ENCODE measurements around the gene SMIM32. TPM values are rescaled to one million over a fixed set of nuclear protein-coding genes. Genes with fewer than 3 reads are reported as not detected.
A peak's percentile ranks its signal among the peaks of the same experiment; 100 is the strongest.

SMIM32 gene
- total and polyA plus RNA-seq, 4 donors: 0.48 TPM; not detected in 3

DNA sequence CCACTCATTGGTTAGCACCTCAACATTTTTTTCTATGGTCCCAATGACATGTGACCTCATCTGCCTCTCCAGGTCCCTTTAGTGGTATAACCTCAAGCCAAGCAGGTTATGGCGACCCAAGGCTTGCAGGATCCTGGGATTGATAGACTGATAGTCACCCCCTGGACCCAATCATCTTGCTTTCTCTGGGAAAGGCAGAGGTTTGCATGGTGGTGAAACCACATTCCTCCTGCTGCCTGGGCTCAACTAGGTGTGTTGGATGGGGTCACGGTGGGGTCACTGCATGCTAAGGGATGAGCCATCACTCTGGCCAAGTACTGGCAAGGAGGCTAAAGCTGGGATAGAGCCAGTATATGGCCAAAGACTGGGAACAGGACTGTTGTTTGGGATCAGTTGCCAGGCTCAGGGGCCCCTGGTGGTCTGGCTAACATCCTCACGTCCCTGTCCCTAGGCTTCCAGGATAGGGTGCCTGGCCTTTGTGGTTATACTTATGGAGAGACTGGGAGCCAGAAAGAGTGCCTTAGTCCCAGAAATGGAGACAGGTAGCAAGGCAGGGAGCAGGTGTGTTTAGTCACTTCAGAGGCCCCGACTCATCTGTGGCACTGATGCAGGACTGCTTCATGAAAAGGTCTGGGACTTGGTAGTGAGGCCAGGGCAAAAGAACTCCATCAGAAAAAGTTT, 4.6 kb upstream of the SMIM32 start:
- H3K9me3 ChIP-seq (ENCODE audit: control insufficient read depth in 4 of 4, insufficient read depth in 3 of 4, low read length in 3 of 4): no peaks in the 10 kb centered on the region
- no peak overlapping the region for H3K4me3 ChIP-seq
- 90% methylated on average over 4 of the region's 4 CpGs for WGBS, 2 donors
- H3K4me1 ChIP-seq (ENCODE audit: control insufficient read depth in 5 of 5, insufficient read depth in 5 of 5, low read length in 5 of 5): peaks cover 0 to 12% (median 4%) of the 10 kb centered on the region in 5 donors
- no peak overlapping the region for H3K9ac ChIP-seq (ENCODE audit: insufficient read depth in 1 of 2, low read length in 2 of 2)
- DNase-seq (no peak), ATAC-seq (ENCODE audit: insufficient read depth, low FRiP score) (no peak)
- H3K27me3 ChIP-seq (ENCODE audit: control insufficient read depth in 3 of 3, insufficient read depth in 3 of 3, low read length in 2 of 3): peaks cover 5 to 16% (median 16%) of the 10 kb centered on the region in 3 donors
- TF ChIP-seq, protein P1, sequence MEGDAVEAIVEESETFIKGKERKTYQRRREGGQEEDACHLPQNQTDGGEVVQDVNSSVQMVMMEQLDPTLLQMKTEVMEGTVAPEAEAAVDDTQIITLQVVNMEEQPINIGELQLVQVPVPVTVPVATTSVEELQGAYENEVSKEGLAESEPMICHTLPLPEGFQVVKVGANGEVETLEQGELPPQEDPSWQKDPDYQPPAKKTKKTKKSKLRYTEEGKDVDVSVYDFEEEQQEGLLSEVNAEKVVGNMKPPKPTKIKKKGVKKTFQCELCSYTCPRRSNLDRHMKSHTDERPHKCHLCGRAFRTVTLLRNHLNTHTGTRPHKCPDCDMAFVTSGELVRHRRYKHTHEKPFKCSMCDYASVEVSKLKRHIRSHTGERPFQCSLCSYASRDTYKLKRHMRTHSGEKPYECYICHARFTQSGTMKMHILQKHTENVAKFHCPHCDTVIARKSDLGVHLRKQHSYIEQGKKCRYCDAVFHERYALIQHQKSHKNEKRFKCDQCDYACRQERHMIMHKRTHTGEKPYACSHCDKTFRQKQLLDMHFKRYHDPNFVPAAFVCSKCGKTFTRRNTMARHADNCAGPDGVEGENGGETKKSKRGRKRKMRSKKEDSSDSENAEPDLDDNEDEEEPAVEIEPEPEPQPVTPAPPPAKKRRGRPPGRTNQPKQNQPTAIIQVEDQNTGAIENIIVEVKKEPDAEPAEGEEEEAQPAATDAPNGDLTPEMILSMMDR (IDR thresholded peaks at IDR 0.05; ENCODE audit: control extremely low read depth, extremely low read depth): no peak
- H3K27ac ChIP-seq (ENCODE audit: low read depth in 1 of 2, low read length in 1 of 2): no peak overlapping the region
- H3K36me3 ChIP-seq (ENCODE audit: control insufficient read depth in 4 of 4, insufficient read depth in 4 of 4, low read length in 4 of 4): no peaks in the 10 kb centered on the region

DNA sequence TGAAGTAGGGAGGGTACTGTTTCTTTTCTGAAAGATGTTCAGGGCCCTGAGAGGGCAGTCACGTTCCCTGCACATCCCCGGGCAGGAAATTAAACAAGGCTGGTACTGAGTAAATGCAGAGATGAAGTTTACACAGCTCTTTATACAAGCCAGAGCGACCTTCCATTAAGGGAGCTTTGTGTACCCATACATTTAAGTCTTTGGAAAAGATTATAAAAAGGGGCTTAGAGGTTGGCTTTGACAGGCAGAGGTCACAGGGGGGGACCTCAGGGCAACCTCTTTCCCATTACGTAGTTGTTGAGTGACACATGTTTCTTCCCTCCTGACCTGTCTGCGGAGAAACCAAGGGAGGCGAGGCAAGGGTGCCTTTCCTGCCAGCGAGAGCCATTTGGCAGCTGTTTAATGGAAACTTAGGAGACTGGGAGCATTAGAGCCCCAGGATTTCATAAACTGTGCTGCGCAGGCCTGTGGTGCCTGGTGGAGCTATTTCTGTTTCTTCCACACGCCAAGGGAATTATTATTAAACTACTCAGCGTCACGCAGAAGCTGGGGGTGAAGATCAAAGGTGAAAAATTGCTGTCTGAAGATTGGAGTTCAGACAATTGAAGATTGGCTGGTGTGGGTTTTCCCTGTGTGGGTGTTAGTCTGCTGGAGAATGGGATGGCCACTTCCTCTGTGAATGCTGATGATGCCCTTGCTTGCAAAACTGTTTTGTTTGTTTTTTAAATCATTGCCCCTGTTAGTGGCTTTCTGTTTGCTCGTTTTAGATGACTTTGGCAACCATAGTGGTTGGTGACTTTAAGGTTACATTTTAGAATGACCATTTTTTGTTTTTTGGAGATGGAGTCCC, 3.2 kb upstream of the SMIM32 start:
- peaks cover 0 to 26% (median 7%) of the 10 kb centered on the region in 5 donors for H3K4me1 ChIP-seq (ENCODE audit: control insufficient read depth in 5 of 5, insufficient read depth in 5 of 5, low read length in 5 of 5)
- TF ChIP-seq, protein P1 (IDR thresholded peaks at IDR 0.05; ENCODE audit: control extremely low read depth, extremely low read depth): no peak
- ATAC-seq (ENCODE audit: insufficient read depth, low FRiP score) (no peak), DNase-seq (peak in 2 of 3 donors; percentile 39 to 41)
- no peak overlapping the region for H3K4me3 ChIP-seq
- peak overlapping the region in 1 of 2 donors; percentile 13 for H3K9ac ChIP-seq (ENCODE audit: insufficient read depth in 1 of 2, low read length in 2 of 2)
- H3K27me3 ChIP-seq (ENCODE audit: control insufficient read depth in 3 of 3, insufficient read depth in 3 of 3, low read length in 2 of 3): peaks cover 9 to 24% (median 24%) of the 10 kb centered on the region in 3 donors
- no peaks in the 10 kb centered on the region for H3K9me3 ChIP-seq (ENCODE audit: control insufficient read depth in 4 of 4, insufficient read depth in 3 of 4, low read length in 3 of 4)
- H3K27ac ChIP-seq (ENCODE audit: low read depth in 1 of 2, low read length in 1 of 2): no peak overlapping the region
- WGBS, 2 donors: 62 to 79% methylated on average over 12 of the region's 12 CpGs
- H3K36me3 ChIP-seq (ENCODE audit: control insufficient read depth in 4 of 4, insufficient read depth in 4 of 4, low read length in 4 of 4): no peaks in the 10 kb centered on the region

DNA sequence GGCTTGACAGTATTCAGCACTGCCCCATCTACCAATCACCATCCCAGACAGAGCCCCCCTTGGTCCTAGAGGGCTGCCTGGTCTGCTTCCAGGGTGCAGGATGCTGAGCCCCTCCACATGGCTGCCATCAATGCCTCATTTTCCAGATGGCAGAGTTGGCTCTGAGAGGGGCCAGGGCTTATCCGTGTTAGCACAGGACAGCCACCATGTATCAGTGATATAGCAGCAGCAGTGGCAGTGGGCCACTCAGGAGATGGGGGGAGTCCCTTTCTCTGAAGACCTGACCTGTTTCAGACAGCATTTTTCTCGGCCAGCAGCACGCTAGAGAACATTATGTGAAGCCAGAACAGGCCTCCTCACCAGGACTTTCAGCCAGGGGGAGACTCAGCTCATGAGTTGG, 1.6 kb upstream of the SMIM32 start:
- Histone ChIP-seq H3K27ac (ENCODE audit: low read depth in 1 of 2, low read length in 1 of 2) (no peak overlapping the region), H3K4me3 (no peak overlapping the region), H3K9me3 (ENCODE audit: control insufficient read depth in 4 of 4, insufficient read depth in 3 of 4, low read length in 3 of 4) (no peaks in the 10 kb centered on the region), H3K9ac (ENCODE audit: insufficient read depth in 1 of 2, low read length in 2 of 2) (no peak overlapping the region), H3K36me3 (ENCODE audit: control insufficient read depth in 4 of 4, insufficient read depth in 4 of 4, low read length in 4 of 4) (no peaks in the 10 kb centered on the region), H3K4me1 (ENCODE audit: control insufficient read depth in 5 of 5, insufficient read depth in 5 of 5, low read length in 5 of 5) (peaks cover 0 to 26% (median 7%) of the 10 kb centered on the region in 5 donors), H3K27me3 (ENCODE audit: control insufficient read depth in 3 of 3, insufficient read depth in 3 of 3, low read length in 2 of 3) (peaks cover 11 to 38% (median 32%) of the 10 kb centered on the region in 3 donors)
- no peak for ATAC-seq (ENCODE audit: insufficient read depth, low FRiP score)
- no peak for DNase-seq
- WGBS, 2 donors: 90 to 91% methylated on average over 3 of the region's 3 CpGs
- TF ChIP-seq, protein P1 (IDR thresholded peaks at IDR 0.05; ENCODE audit: control extremely low read depth, extremely low read depth): no peak

All from lung (tissue), 12 donors.